ENCODE results near the gene FAT1.
"Not testable (repeated sequence)": the region's sequence is repeated elsewhere in the genome, so short reads cannot be mapped to it uniquely, and the experiment has no call there.

FAT1 gene

DNA sequence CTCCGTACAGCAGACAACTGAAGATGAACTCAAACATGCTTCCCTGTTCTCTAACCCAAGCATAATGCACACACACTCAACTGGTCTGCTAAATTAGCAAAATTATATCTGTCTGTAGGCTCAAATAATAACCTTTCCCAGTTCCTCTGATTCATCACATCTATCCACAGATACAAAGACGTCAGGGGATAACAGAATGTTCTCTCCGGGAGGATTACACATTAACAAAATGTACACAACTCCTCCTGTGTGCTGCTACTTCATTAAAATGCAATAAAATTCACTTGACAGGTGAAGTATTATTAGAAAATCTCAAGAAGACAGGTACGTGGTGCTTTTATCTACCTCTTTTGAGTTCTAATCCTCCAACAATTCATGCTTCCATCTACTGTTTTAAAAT lies 57.4 kb downstream of the FAT1 start:
- peaks cover 21% of the 10 kb centered on the region for H3K4me1 ChIP-seq (ENCODE audit: insufficient read depth, low read length)
- no peaks in the 10 kb centered on the region for H3K9me3 ChIP-seq (ENCODE audit: insufficient read depth, low read depth, low read length)
- H3K27ac ChIP-seq (ENCODE audit: low read length): no peak overlapping the region
- H3K27me3 ChIP-seq (ENCODE audit: insufficient read depth, low read length): no peaks in the 10 kb centered on the region
- H3K9ac ChIP-seq (ENCODE audit: low read depth, low read length): no peak overlapping the region
- H3K4me3 ChIP-seq (ENCODE audit: low read length): no peak overlapping the region
- peaks cover 39% of the 10 kb centered on the region for H3K36me3 ChIP-seq (ENCODE audit: insufficient read depth, low read depth, low read length)

DNA sequence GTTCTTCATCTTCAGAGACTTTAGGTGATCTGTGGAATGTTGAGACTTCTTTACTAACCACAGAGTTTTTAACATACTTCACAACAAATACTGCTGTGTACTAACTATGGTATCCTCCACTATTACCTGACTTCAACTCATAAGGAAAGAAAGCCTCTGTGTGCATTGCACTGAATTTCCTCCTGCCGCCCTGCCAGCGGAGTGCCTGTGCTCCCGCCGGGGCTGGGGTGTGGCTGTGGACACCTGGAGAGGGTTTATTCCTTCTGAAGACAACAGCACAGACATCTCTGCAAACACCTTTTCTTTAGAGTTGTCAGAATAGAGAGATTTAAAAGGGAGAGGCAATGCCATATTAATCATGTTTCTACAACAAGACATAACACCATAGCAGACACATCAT lies 63.3 kb downstream of the FAT1 start:
- Histone ChIP-seq H3K4me1 (ENCODE audit: insufficient read depth, low read length) (peaks cover 14% of the 10 kb centered on the region), H3K9me3 (ENCODE audit: insufficient read depth, low read depth, low read length) (no peaks in the 10 kb centered on the region), H3K9ac (ENCODE audit: low read depth, low read length) (no peak overlapping the region), H3K4me3 (ENCODE audit: low read length) (no peak overlapping the region), H3K27me3 (ENCODE audit: insufficient read depth, low read length) (no peaks in the 10 kb centered on the region), H3K36me3 (ENCODE audit: insufficient read depth, low read depth, low read length) (peaks cover 53% of the 10 kb centered on the region), H3K27ac (ENCODE audit: low read length) (no peak overlapping the region)

DNA sequence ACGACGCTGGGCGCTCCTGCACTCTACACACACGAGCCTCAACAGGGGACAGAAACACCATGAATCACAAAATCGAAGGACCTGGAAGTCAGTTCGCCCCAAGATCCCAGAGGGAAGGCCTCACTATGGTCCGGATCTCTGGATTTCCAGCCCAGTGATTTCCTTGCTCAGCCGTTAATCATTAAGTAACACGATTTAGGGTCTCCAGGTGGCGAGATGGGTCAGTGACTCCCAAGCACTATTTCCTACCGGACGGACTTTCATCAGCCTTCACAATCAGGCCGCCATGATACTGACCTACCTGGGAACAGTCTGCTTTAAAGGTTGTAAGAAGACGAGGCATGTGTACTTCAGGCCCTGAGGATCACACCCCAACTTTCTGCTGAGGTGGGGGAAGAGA lies 63.7 kb downstream of the FAT1 start:
- Histone ChIP-seq H3K4me3 (ENCODE audit: low read length) (no peak overlapping the region), H3K27ac (ENCODE audit: low read length) (no peak overlapping the region), H3K9ac (ENCODE audit: low read depth, low read length) (no peak overlapping the region), H3K27me3 (ENCODE audit: insufficient read depth, low read length) (no peaks in the 10 kb centered on the region), H3K4me1 (ENCODE audit: insufficient read depth, low read length) (peaks cover 14% of the 10 kb centered on the region), H3K9me3 (ENCODE audit: insufficient read depth, low read depth, low read length) (no peaks in the 10 kb centered on the region), H3K36me3 (ENCODE audit: insufficient read depth, low read depth, low read length) (peaks cover 53% of the 10 kb centered on the region)

DNA sequence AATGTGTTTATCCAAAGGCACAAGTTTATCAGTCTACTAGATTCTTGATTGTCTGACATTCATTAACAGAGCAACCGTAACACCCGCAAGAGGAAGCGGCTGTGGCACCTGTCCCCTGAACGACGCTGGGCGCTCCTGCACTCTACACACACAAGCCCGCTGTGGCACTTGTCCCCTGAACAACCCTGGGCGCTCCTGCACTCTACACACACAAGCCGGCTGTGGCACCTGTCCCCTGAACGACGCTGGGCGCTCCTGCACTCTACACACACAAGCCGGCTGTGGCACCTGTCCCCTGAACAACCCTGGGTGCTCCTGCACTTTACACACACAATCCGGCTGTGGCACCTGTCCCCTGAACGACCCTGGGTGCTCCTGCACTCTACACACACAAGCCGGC lies 64.2 kb downstream of the FAT1 start:
- not testable (repeated sequence) for H3K4me3 ChIP-seq (ENCODE audit: low read length); H3K9me3 ChIP-seq (ENCODE audit: insufficient read depth, low read depth, low read length); H3K27me3 ChIP-seq (ENCODE audit: insufficient read depth, low read length); H3K27ac ChIP-seq (ENCODE audit: low read length); H3K9ac ChIP-seq (ENCODE audit: low read depth, low read length)
- H3K36me3 ChIP-seq (ENCODE audit: insufficient read depth, low read depth, low read length): peaks cover 53% of the 10 kb centered on the region
- H3K4me1 ChIP-seq (ENCODE audit: insufficient read depth, low read length): peaks cover 15% of the 10 kb centered on the region

DNA sequence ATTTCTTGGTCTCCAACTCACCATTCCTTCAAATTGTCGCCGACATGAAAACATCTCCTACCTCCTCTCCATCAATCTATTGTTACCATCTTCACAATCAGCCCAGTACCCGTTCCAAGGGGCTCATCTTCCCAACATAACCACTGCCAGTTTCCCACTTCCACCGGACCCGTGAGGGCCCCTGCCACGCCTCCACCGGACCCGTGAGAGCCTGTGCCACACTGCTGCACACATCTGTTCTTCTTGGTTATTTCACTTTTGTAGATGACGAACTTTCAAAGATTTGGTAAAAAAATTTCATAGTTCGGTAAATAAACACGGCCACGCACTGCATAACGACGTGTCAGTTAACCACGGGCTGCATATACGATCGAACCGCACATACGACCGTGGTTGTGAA lies 65.0 kb downstream of the FAT1 start:
- Histone ChIP-seq H3K27ac (ENCODE audit: low read length) (no peak overlapping the region), H3K36me3 (ENCODE audit: insufficient read depth, low read depth, low read length) (peaks cover 52% of the 10 kb centered on the region), H3K9ac (ENCODE audit: low read depth, low read length) (no peak overlapping the region), H3K9me3 (ENCODE audit: insufficient read depth, low read depth, low read length) (no peaks in the 10 kb centered on the region), H3K4me3 (ENCODE audit: low read length) (no peak overlapping the region), H3K4me1 (ENCODE audit: insufficient read depth, low read length) (peaks cover 22% of the 10 kb centered on the region), H3K27me3 (ENCODE audit: insufficient read depth, low read length) (no peaks in the 10 kb centered on the region)

DNA sequence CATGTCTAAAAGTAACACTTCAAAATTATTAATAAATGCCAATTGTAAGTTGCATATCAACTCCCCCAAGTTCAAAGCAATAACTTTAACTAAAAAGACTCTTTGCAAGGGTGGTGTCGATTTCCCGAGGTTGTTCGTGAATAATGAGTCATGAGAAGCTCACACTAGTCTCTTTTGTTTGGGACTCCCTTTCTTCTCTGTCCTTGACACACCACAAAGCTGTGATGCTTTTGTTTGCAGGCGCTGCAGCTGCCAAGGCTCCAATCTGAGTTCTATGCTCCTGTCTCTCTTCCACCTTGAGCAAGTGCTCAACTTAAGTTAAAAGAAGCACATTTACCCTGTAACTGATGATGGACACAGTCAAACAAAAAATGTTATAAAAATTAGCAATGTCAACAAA lies 65.9 kb downstream of the FAT1 start:
- Histone ChIP-seq H3K36me3 (ENCODE audit: insufficient read depth, low read depth, low read length) (peaks cover 44% of the 10 kb centered on the region), H3K27me3 (ENCODE audit: insufficient read depth, low read length) (no peaks in the 10 kb centered on the region), H3K9ac (ENCODE audit: low read depth, low read length) (no peak overlapping the region), H3K4me3 (ENCODE audit: low read length) (no peak overlapping the region), H3K9me3 (ENCODE audit: insufficient read depth, low read depth, low read length) (no peaks in the 10 kb centered on the region), H3K27ac (ENCODE audit: low read length) (no peak overlapping the region), H3K4me1 (ENCODE audit: insufficient read depth, low read length) (peaks cover 31% of the 10 kb centered on the region)

DNA sequence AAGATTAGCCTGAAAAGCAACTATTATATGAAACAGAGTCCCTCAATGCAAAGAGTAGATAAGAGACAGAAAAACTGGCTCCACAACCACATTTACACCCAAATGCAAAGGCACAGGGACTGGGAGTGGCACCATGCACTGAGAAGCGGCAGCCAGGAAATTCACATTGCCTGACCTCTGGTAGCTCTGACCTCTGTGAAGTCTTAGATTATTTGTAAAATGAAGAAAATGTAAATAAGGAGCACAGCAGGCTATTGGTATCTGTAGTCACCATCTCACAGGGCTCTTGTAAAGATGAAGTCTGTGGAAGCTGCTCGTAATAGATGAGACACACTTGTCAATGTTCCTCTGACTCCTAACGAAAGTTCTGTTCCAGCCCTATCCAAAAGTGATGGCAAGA lies 69.7 kb downstream of the FAT1 start:
- H3K9me3 ChIP-seq (ENCODE audit: insufficient read depth, low read depth, low read length): no peaks in the 10 kb centered on the region
- no peaks in the 10 kb centered on the region for H3K27me3 ChIP-seq (ENCODE audit: insufficient read depth, low read length)

DNA sequence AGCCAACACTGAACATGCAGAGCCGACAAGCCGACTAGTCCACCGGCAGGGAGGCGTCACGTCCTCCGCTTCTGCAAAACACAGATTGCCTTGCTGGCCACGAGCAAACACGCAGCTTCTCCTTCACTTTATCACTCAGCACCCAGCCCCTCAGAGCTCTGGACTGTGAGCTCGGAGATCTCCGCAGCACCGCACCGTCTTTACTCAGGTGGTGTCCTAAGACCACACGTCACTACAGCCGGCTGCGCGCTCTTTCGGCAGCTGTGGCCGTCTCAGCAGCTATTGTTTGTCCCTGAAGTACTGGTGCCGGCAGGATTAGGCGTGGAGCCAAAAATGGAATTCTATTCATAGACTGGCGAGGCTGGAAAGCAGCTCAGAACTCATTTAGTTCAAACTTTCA lies 72.0 kb downstream of the FAT1 start:
- no peak overlapping the region for H3K4me3 ChIP-seq (ENCODE audit: low read length)
- peaks cover 23% of the 10 kb centered on the region for H3K36me3 ChIP-seq (ENCODE audit: insufficient read depth, low read depth, low read length)
- H3K9ac ChIP-seq (ENCODE audit: low read depth, low read length): no peak overlapping the region
- H3K27ac ChIP-seq (ENCODE audit: low read length): no peak overlapping the region
- peaks cover 26% of the 10 kb centered on the region for H3K4me1 ChIP-seq (ENCODE audit: insufficient read depth, low read length)
- no peaks in the 10 kb centered on the region for H3K9me3 ChIP-seq (ENCODE audit: insufficient read depth, low read depth, low read length)
- no peaks in the 10 kb centered on the region for H3K27me3 ChIP-seq (ENCODE audit: insufficient read depth, low read length)

More for the DNA sequence above, 69.7 kb downstream of the FAT1 start:
- H3K36me3 ChIP-seq (ENCODE audit: insufficient read depth, low read depth, low read length): peaks cover 24% of the 10 kb centered on the region
- H3K9ac ChIP-seq (ENCODE audit: low read depth, low read length): no peak overlapping the region
- H3K4me3 ChIP-seq (ENCODE audit: low read length): no peak overlapping the region
- H3K4me1 ChIP-seq (ENCODE audit: insufficient read depth, low read length): peaks cover 40% of the 10 kb centered on the region
- H3K27ac ChIP-seq (ENCODE audit: low read length): no peak overlapping the region

DNA sequence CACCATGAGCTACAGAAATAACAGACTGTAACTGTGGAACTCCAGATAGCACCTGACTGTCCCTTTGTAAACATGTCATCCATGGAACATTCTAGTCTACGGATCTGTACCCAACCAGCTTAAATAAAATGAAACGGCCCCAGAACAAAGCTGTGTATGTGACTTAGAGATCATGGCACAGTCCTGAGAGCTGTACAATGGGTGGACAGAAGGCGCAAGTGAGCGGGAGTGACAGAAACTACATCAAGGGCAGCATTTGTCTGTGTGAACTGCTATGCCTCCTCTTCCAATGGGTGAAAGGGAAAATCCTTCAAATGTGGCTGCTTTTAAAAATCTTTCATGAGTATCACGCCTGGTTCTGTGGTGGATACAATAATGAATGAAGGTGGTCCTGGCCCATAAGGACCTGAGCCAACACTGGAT lies 72.5 kb downstream of the FAT1 start:
- H3K9ac ChIP-seq (ENCODE audit: low read depth, low read length): no peak overlapping the region
- no peak overlapping the region for H3K27ac ChIP-seq (ENCODE audit: low read length)
- H3K4me1 ChIP-seq (ENCODE audit: insufficient read depth, low read length): peaks cover 27% of the 10 kb centered on the region
- no peak overlapping the region for H3K4me3 ChIP-seq (ENCODE audit: low read length)
- H3K9me3 ChIP-seq (ENCODE audit: insufficient read depth, low read depth, low read length): no peaks in the 10 kb centered on the region
- H3K36me3 ChIP-seq (ENCODE audit: insufficient read depth, low read depth, low read length): peaks cover 22% of the 10 kb centered on the region
- no peaks in the 10 kb centered on the region for H3K27me3 ChIP-seq (ENCODE audit: insufficient read depth, low read length)

DNA sequence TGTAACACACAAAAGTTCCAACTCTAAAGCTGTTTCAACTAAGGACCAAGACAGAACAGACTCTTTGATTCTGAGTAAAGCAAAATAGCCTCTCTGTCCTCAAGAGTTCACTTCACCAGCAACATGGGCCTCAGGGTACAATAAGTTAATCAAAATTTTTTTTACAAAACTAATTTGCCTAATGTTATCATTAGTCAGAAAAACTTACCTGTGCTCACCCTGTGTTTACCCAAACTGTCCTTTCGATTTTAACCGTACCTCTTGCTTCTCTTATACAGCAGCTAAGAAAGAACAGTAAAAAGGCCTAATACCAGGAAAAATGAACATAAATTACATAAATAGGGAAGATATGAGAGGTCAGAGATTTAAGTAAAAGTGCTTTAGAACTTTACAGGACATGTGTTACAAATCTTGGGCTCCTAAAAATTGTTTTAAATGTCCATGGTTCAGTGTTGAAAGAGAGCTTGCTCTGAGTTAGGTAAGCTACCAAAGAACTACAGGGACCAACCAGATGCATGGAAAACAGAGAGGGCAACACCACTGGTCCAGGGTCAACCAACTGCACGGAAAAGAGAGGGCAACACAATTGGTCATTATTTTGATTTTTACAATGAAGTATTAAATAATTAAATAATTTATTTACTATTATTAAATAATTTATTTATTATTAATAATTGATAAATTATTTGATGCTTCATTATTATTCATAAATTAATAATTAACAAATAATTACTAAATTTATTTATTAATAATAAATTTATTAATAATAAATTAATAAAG lies 73.1 kb downstream of the FAT1 start:
- Histone ChIP-seq H3K27ac (ENCODE audit: low read length) (no peak overlapping the region), H3K4me1 (ENCODE audit: insufficient read depth, low read length) (peaks cover 29% of the 10 kb centered on the region), H3K4me3 (ENCODE audit: low read length) (no peak overlapping the region), H3K36me3 (ENCODE audit: insufficient read depth, low read depth, low read length) (peaks cover 17% of the 10 kb centered on the region), H3K9ac (ENCODE audit: low read depth, low read length) (no peak overlapping the region), H3K27me3 (ENCODE audit: insufficient read depth, low read length) (no peaks in the 10 kb centered on the region), H3K9me3 (ENCODE audit: insufficient read depth, low read depth, low read length) (no peaks in the 10 kb centered on the region)

DNA sequence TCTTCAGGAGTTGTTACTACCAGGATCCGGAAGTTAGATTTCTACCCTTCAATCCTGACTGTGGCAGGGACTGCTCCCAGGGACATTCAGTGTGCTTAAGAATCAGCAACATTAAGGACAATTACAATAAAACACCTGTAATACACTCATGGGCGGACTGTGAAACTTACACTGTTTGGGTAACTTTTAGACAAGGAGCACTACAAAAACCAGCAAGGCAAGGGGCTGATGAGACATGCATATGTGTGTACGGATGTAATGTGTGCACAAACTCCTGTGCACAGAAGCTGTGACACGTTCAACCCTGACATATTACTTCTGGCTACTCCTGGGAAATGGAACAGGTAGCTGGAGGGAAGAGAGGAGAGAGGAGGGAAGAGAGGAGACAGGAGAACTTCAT lies 75.8 kb downstream of the FAT1 start:
- H3K27me3 ChIP-seq (ENCODE audit: insufficient read depth, low read length): no peaks in the 10 kb centered on the region
- H3K27ac ChIP-seq (ENCODE audit: low read length): no peak overlapping the region
- H3K9me3 ChIP-seq (ENCODE audit: insufficient read depth, low read depth, low read length): no peaks in the 10 kb centered on the region
- peaks cover 15% of the 10 kb centered on the region for H3K4me1 ChIP-seq (ENCODE audit: insufficient read depth, low read length)
- H3K4me3 ChIP-seq (ENCODE audit: low read length): no peak overlapping the region
- H3K36me3 ChIP-seq (ENCODE audit: insufficient read depth, low read depth, low read length): peaks cover 18% of the 10 kb centered on the region
- no peak overlapping the region for H3K9ac ChIP-seq (ENCODE audit: low read depth, low read length)

DNA sequence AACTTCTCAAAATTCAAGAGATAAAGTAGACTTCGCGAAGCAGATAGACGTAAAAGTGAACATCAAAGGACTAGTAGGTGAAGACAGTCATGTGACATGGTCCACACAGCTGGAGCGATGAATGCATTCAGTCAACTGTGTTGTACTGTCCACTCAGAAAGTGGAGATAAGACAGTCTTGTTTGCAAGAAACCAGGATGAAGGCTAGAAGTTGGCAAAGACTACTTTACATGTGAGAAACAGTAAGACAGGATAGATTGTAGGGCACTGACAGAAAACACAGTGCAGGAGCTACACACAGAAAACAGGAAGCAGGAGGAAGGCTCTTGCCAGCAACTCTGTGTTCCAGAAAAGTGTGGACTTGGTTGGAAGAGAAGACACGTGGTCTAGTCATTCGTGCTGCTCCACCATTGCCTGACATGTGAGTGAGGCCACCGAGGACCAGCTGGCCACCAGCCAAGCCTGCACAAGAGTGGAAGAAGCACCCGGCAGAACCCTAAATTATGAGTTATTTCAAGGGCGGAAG lies 78.9 kb downstream of the FAT1 start:
- Histone ChIP-seq H3K9ac (ENCODE audit: low read depth, low read length) (no peak overlapping the region), H3K27me3 (ENCODE audit: insufficient read depth, low read length) (no peaks in the 10 kb centered on the region), H3K4me1 (ENCODE audit: insufficient read depth, low read length) (peaks cover 6% of the 10 kb centered on the region; the same call in 1 of the 2 replicates), H3K36me3 (ENCODE audit: insufficient read depth, low read depth, low read length) (peaks cover 27% of the 10 kb centered on the region), H3K27ac (ENCODE audit: low read length) (no peak overlapping the region), H3K4me3 (ENCODE audit: low read length) (no peak overlapping the region), H3K9me3 (ENCODE audit: insufficient read depth, low read depth, low read length) (no peaks in the 10 kb centered on the region)

Measured in iPS-20b (cell line).